ENCODE measurements around the gene TRAK1. TPM values are rescaled to one million over a fixed set of nuclear protein-coding genes. Genes with fewer than 3 reads are reported as not detected.

TRAK1 gene
- total and polyA plus RNA-seq, 2 experiments from 2014 or later: 19.0 to 28.8 TPM

DNA sequence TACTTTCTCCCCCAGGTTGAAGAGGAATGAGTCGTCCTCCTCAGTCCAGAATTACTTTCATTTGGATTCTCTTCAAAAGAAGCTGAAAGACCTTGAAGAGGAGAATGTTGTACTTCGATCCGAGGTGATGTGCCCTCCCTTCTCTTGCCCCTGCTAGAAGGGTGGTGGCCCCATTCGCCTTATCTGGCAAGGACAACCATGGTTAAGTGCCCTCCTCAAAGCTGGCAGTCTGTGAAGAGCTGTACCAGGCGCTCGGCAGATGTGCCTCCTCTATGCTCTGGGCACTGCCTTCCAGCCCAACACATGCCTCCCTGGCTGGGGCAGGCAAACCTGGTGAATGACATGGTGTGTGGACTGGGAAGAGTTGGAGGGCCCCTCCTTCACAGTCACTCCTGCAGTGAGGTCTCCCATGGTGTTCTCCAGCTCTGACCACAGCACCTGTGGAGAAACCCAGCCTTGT is 97.9 kb downstream of the TRAK1 start:
- DNase-seq (ENCODE audit: low spot score): no peak
- Histone ChIP-seq H3K9me2 (replicated peaks; ENCODE audit: insufficient read depth) (no peaks in the 10 kb centered on the region), H3K4me1 (ENCODE audit: insufficient read depth) (no peaks in the 10 kb centered on the region), H3K36me3 (replicated peaks; ENCODE audit: insufficient read depth, low read depth) (no peaks in the 10 kb centered on the region), H3K27ac (peak overlapping the region; percentile 2), H3K79me2 (peaks cover 13% of the 10 kb centered on the region), H3K4me3 (no peak overlapping the region), H3K4me2 (no peak overlapping the region), H3K27me3 (no peaks in the 10 kb centered on the region), H3K9me3 (ENCODE audit: low read depth) (no peaks in the 10 kb centered on the region), H2AFZ (no peak overlapping the region), H4K20me1 (ENCODE audit: insufficient read depth, poor library complexity, severe bottlenecking) (peaks cover 3% of the 10 kb centered on the region)
- no peak for TF ChIP-seq EZH2phosphoT487 (IDR thresholded peaks at IDR 0.05; ENCODE audit: low read depth, severe bottlenecking, unreplicated experiment)
- no peak for TF ChIP-seq CTCF (IDR thresholded peaks at IDR 0.05; ENCODE audit: poor library complexity)
- TF ChIP-seq EZH2 (IDR thresholded peaks at IDR 0.05; ENCODE audit: borderline replicate concordance): no peak
- 96% methylated on average over 6 of the region's 6 CpGs for WGBS (ENCODE audit: low lambda C conversion rate, missing lambda C conversion rate)

DNA sequence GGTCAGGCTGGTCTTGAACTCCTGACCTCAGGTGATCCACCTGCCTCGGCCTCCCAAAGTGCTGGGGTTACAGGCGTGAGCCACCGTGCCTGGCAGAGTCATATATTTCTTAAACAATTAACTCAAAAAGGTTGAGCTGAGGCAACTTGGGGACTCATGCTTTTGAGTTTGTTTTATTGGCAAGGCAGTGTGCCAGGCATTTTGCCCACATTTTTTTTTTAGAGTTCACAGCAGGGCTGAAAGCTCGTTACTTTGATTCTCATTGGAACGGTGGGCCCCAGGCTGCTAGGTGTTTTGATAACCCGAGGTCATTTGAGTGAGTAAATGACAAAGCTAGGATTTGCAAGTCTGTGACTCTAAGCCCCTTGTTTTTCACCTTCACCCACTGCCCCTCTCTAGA is 98.6 kb downstream of the TRAK1 start:
- Histone ChIP-seq H3K79me2 (peaks cover 10% of the 10 kb centered on the region), H3K27me3 (no peaks in the 10 kb centered on the region), H3K36me3 (replicated peaks; ENCODE audit: insufficient read depth, low read depth) (no peaks in the 10 kb centered on the region), H3K9me2 (replicated peaks; ENCODE audit: insufficient read depth) (no peaks in the 10 kb centered on the region), H3K4me2 (no peak overlapping the region), H3K4me3 (no peak overlapping the region), H3K4me1 (ENCODE audit: insufficient read depth) (no peaks in the 10 kb centered on the region), H4K20me1 (ENCODE audit: insufficient read depth, poor library complexity, severe bottlenecking) (peaks cover 3% of the 10 kb centered on the region), H3K9me3 (ENCODE audit: low read depth) (no peaks in the 10 kb centered on the region), H3K27ac (no peak overlapping the region), H2AFZ (no peak overlapping the region)
- 81% methylated on average over 6 of the region's 6 CpGs for WGBS (ENCODE audit: low lambda C conversion rate, missing lambda C conversion rate)
- no peak for DNase-seq (ENCODE audit: low spot score)
- TF ChIP-seq CTCF (IDR thresholded peaks at IDR 0.05; ENCODE audit: poor library complexity): no peak

GRCh38 chr3:42190701-42191442 is 99.7 kb downstream of the TRAK1 start:
- Histone ChIP-seq H3K79me2 (peaks cover 10% of the 10 kb centered on the region), H3K4me1 (ENCODE audit: insufficient read depth) (no peaks in the 10 kb centered on the region), H4K20me1 (ENCODE audit: insufficient read depth, poor library complexity, severe bottlenecking) (peaks cover 3% of the 10 kb centered on the region), H2AFZ (no peak overlapping the region), H3K4me2 (no peak overlapping the region), H3K27ac (peak overlapping the region; percentile 22), H3K9me3 (ENCODE audit: low read depth) (no peaks in the 10 kb centered on the region), H3K36me3 (replicated peaks; ENCODE audit: insufficient read depth, low read depth) (no peaks in the 10 kb centered on the region), H3K27me3 (no peaks in the 10 kb centered on the region), H3K9me2 (replicated peaks; ENCODE audit: insufficient read depth) (no peaks in the 10 kb centered on the region), H3K4me3 (no peak overlapping the region)
- DNase-seq (ENCODE audit: low spot score): peak; percentile 84
- TF ChIP-seq EZH2 (IDR thresholded peaks at IDR 0.05; ENCODE audit: borderline replicate concordance) (no peak), CTCF (IDR thresholded peaks at IDR 0.05; ENCODE audit: poor library complexity) (peak; percentile 84)
- 48% methylated on average over 11 of the region's 11 CpGs for WGBS (ENCODE audit: low lambda C conversion rate, missing lambda C conversion rate)

DNA sequence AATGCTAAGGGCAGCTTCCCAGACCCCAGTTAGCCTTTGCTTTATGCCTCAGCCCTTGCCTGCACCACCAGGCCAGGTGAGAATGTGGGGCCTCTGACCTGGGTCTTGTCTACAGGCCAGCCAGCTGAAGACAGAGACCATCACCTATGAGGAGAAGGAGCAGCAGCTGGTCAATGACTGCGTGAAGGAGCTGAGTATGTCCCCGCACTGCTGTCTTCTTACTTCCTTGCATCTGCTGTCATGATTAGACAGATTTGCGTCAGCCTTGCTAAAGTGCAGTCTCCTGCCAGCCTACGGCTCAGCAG is 100.2 kb downstream of the TRAK1 start:
- H3K27ac ChIP-seq: no peak overlapping the region
- no peaks in the 10 kb centered on the region for H3K9me2 ChIP-seq (replicated peaks; ENCODE audit: insufficient read depth)
- WGBS (ENCODE audit: low lambda C conversion rate, missing lambda C conversion rate): 87% methylated on average over 4 of the region's 4 CpGs
- peaks cover 3% of the 10 kb centered on the region for H4K20me1 ChIP-seq (ENCODE audit: insufficient read depth, poor library complexity, severe bottlenecking)
- no peaks in the 10 kb centered on the region for H3K36me3 ChIP-seq (replicated peaks; ENCODE audit: insufficient read depth, low read depth)
- no peak for DNase-seq (ENCODE audit: low spot score)
- H3K79me2 ChIP-seq: peaks cover 5% of the 10 kb centered on the region
- no peaks in the 10 kb centered on the region for H3K9me3 ChIP-seq (ENCODE audit: low read depth)
- H3K4me3 ChIP-seq: no peak overlapping the region
- no peaks in the 10 kb centered on the region for H3K27me3 ChIP-seq
- H2AFZ ChIP-seq: no peak overlapping the region
- no peaks in the 10 kb centered on the region for H3K4me1 ChIP-seq (ENCODE audit: insufficient read depth)
- no peak for TF ChIP-seq EZH2phosphoT487 (IDR thresholded peaks at IDR 0.05; ENCODE audit: low read depth, severe bottlenecking, unreplicated experiment)
- no peak overlapping the region for H3K4me2 ChIP-seq
